Right ventricle myocardium superior (tissue), 1 donor: Measurements from ENCODE around the gene HSPA12A. TPM values are rescaled to one million over a fixed set of nuclear protein-coding genes. Genes with fewer than 3 reads are reported as not detected.
"Not testable (repeated sequence)": the region's sequence is repeated elsewhere in the genome, so short reads cannot be mapped to it uniquely, and the experiment has no call there.

Experiments used
- ATAC-seq: fragments of 200-7000 bp; cut with Tn5 transposase; one replicate; pipeline ENCODE4 v1.9.1; 2020; ENCODE audit warnings: mild to moderate bottlenecking; ENCODE audit not compliant: poor library complexity
- DNase-seq: peaks from one replicate; pipeline ENCODE4 v3.0.0-alpha.2; 2020
- intact Hi-C: fragments of 100-400 bp; cut with DNase I; formaldehyde crosslinking; loops from one replicate; pipeline ENCODE4 v1.11.2; 2022
- total RNA-seq: library from RNA; stranded (reverse); fragmentation: NEBNext Ultra II Directional; extraction: Animal tissue kit (Norgen Biotek cat#: 25700); gene quantifications from one replicate; pipeline ENCODE4 v1.2.1, GENCODE V29; 2021
- donor health status: DM: no; HTN: yes; CAD: no; lungs with severe emphysema.

Gene HSPA12A
- total RNA-seq, 1 donor from 2014 or later = 15.9 TPM

DNA sequence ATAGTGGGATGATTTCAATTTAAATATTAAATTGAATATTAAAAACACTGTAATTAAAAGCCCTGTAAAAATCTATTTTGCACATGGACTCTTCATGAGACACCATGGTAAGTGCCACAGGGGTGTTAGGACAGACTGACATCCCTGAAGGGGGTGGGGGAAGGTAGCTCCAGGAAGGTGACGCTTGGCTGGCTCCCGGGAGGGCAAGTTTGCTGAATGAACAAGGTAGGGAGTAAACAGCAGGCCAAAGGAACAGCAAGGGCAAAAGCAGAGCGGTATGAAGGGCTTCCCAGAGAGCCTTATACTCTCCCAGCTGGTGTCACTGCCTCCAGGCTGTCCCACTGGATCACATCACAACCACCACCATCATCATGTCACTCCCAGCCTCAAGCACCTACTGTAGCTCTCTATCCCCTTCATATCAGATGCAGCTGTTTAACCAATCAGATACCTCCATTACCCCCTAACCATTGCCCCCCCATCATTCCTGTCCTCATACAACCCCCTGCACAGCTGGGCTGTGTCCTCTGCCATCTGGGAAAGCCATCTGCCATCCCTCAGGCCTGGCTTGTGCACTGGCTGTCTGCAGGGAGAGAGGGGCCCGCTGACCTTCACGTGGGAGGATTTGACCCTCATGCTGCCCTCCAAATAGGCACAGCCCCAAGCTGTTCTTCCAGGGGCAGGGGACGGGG is 19.5 kb downstream of the HSPA12A start:
- intact Hi-C loops = no loop called here
- no peak for DNase-seq
- no peak for ATAC-seq

DNA sequence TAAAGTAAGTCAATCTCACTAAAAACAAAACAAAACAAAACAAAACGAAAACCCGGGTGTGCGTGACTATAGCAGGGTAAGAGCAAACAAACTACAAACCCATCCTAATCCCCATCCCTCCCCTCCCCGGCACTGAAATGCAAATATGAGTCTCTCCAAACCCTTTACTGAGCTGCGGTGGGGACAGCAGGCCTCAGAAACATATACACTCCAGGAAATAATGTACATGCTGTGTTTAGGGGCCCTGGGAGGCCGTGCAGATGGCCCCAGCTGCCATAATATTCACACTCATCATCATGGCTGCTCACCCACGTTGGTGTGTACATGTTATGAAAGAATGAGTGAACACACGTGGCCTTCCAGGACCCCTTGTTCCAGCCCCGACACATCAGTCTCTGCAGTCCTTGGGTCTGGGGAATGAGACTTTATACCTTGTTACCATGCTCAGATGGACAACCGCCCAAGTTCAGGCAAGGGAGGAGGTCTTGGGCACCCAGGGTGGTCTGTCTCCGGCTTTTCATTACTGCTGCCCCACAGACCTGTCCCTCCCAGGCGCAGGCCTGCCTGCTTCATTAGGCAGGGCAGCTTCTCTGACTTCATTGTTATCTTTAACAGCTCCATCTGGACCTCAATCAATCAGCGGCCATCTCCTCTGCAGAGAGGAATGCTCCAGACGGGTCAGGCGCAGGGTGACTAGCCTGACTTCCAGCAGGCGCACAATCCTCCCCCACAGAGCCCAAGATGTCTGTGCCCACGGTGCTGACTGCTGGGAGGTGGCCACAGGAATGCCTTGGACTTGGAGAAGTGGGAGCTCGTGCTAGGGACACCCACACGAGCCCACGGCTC is 20.6 kb downstream of the HSPA12A start:
- intact Hi-C loops = no loop called here
- DNase-seq (no peak), ATAC-seq (no peak)

DNA sequence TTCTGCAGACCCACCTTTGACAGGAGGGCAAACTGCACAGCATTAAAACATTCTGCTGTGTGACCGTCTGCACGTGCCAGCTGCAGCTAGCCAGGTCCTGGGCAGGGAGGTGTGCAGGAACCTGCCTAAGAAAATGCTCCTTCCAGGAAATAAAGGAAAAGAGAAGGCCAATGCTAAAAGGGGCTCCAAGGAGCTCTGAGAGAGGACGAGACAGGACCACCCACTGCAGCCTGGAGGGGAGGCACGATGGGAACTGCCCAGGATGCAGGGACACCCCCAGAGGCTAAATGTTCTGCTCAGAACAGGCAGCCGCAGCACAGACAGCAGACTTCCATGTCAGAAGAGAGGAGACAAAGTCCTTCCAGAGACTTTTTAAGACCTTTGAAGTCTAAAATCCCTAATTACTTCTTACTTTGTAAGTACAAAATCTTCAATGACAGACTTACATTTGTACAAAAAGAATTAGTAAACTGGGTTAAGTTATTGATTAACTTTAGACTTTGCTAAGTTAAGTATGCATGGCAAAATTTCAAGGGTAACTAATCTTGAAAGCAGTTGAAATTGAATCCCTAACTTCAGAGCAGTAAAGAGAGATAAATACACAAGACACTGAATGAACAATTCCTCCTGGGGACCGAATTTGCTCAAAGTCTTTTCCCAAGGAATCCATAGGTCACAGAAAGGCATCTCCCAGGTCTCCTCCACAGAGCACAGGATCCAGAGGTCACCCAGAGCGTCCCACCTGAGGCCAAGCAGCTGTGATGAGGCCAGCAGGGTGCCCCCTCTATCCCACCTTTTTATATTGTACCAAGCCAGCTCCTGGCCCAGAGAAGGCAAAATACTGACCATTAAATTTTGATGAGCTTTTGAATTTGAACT is 21.5 kb downstream of the HSPA12A start:
- ATAC-seq (no peak), DNase-seq (no peak)
- intact Hi-C loops = no loop called here

DNA sequence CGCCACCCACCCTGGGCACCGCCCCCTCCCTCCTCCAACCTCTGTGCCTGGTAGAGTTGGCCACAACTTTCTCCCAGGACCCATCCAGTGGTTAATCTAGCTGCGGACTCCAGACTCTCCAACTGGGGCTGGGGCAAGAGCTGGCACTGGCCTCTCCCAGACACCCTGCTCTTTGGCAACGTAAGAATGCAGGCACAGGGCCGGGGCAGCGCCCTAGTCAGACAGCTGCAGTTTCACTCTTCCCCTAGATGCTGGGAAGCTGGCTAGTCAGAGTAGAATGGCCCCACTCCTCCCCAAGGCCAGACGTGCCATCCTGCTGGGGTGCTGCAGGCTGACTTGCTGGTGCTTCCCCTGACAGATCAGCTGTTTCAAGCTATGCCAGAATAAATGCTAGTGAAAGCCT is 22.1 kb downstream of the HSPA12A start:
- DNase-seq (no peak), ATAC-seq (no peak)
- intact Hi-C loops = no loop called here

DNA sequence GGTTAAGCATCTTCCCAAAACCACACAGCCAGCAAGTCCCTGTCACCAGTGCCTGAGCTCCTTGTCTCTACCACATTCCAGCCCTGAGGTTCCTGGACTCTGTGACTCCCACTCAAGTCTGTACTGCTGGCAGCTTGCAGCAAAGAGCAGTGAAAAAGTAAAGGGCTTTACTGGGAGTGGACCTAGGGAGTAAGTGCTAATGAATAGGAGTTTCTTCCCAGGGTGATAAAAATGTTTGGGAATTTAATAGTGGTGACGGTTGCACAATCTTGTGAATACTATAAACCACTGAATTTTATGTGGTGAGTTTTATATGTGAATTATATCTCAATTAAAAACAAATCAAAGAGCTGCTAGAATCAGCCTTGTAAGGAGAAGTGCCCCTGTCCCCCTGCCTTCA is 22.6 kb downstream of the HSPA12A start:
- intact Hi-C loops = no loop called here
- DNase-seq = no peak
- no peak for ATAC-seq

DNA sequence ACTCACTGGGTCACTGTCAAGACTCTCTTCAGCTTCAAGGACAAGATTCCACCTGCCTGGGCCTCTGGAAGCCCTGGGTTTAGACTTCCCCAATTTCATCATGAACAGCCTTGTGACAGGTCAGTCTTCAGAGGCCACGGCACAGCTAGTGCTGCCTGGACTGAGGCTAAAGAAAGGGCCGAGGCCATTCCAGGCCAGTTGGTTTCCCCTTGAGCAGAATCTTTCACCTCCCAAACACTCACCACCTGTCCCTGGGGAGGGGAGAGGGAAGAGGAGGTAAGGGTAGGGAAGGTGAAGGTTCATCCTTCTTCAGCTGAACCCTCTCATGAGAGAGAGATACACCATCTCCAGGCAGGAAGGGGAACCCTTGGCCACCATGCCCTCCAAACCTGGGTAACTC is 24.3 kb downstream of the HSPA12A start:
- intact Hi-C loops = no loop called here
- ATAC-seq (no peak), DNase-seq (no peak)

DNA sequence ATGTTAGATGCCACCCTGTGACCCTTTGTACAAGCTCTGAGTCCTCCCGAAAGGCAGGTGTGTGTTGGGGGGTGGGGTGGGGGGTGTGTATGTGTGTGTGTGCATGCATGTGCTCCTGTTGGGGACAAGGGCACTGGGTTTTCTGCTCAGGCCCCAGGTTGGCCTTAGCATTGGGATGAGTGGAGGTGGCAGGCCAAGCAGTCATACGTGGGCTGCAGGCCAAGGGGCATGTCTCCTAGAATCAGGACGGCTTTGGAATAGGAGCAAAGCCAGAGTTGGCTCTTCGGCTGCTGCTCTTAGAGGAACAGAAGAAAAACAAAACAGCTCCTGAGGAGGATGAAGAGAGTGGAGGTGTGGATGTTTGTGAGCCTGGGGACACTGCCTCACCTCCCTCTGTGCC is 26.0 kb downstream of the HSPA12A start:
- intact Hi-C loops = no loop called here
- ATAC-seq = peak; percentile 76

DNA sequence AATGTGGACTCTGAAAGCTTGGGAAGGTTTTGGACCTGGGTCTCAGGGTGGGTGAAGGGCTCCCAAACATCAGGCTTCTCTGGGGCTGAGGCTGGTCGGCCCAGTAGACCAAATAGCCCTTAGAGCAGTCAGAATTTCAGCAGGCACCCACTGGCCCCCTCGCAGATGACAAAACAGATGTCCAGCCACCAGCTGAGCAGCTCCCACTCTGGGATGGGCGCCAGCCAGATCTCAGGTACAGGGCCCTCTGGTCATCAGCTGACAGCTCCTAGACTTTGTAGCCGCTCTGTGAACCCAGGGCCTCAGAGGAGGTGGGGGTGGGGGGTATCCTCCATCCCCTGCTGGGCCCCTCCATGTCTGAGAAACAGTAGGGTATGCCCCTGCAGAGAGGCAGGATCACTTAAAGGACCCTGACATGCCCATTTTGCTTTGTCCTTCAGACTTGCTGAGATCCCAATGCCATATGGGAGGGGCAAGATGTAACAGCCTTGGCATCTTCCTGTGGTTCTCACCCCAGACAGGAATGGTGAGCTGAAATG is 26.5 kb downstream of the HSPA12A start:
- ATAC-seq (no peak), DNase-seq (no peak)
- intact Hi-C loops = no loop called here

More for the DNA sequence above, 26.0 kb downstream of the HSPA12A start:
- peak; percentile 73 for DNase-seq

DNA sequence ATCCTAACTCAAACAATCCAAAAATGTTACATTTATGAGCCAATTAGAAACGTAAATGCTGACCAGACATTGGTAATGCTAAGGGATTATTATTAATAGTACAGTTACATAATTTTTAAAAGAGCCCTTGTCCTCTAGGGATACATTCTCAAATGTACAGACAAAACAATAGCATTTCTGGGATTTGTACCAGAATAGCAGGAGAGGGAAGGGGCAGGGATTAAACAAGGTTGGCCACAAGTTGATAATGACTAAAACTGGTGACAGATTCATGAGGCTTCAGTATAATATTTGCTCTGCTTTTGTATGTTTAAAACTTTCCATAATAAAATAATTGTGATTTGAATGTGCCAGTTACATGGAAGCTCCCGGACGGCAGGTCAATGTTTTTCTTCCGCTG is 27.0 kb downstream of the HSPA12A start:
- DNase-seq = no peak
- intact Hi-C loops = no loop called here
- ATAC-seq = no peak

DNA sequence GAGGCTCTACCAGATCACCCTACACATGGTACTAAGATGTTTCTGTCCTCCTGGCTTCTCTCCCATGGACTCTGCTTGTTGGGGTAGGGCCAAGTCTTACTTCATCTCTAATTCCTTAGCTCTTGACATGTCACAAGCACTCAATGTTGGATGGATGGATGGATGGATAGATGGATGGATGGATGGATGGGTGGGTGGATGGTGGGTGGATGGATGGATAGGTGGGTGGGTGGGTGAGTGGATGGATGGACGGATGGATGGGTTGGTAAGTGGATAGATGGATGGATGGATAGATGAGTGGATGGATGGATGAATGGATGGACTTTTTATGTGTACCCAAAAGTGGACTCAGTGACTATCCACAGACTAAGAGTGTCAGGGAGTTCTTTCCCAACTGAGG is 28.5 kb downstream of the HSPA12A start:
- DNase-seq (no peak), ATAC-seq (no peak)
- intact Hi-C loops = no loop called here

DNA sequence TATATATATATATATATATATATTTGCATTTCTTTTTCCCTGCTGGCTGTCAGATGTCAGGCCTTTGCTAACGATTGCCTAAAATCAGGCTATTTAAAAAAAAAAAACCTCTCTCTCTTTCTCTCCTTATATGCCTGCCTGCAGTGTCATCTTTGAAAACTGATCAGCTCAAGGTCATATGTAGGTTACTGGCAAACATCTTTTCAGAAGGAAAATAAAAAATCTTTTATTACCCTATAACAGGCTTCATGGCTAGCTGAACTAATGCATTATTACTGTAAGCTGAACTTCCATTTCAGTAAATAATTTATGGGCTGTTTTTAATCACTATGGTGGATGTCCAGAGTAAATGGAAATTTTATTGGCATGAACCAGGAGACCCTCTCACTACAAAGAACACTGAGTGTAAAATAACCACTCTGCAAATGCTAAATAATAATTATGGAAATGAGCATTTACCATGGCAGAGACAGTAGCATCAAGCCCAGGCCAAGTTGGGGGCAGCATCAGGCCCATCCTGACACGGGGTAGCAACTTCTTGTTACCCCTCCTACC is 29.3 kb downstream of the HSPA12A start:
- intact Hi-C loops = no loop called here
- no peak for ATAC-seq
- no peak for DNase-seq

DNA sequence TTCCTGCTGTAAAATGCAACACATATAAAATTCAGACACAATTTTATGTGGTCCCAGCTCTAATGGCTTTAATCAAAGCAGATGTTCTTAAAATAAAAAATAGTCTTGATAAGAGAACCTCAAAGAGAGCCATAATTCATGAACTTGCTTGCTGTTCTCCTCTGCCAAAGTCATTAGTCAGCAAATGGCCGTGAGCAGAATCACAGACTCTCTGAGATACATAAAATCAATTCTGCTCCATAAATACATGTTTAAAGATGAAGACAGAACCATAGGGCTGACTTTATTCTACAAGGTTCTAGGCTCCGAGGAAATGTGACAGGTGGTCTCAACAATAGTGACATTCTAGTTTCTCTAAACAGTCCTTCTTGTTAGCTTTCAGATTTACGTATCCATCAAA is 29.8 kb downstream of the HSPA12A start:
- no peak for DNase-seq
- intact Hi-C loops = no loop called here
- no peak for ATAC-seq

DNA sequence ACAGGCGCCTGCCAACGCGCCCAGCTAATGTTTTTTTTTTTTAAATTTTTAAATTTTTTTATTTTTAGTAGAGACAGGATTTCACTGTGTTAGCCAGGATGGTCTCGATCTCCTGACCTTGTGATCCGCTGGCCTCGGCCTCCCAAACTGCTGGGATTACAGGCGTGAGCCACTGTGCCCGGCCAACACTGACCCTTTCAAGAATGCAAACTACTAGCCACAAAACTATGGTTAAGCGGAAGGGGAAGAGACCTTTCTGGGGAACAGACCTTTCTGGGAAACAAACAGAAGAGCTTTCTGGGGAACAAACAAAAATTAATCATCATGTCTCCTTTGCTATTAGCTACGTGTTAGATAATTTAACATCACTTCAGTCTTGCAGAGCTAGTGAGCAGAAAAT is 30.6 kb downstream of the HSPA12A start:
- DNase-seq, ATAC-seq, intact Hi-C loops: not testable (repeated sequence)

DNA sequence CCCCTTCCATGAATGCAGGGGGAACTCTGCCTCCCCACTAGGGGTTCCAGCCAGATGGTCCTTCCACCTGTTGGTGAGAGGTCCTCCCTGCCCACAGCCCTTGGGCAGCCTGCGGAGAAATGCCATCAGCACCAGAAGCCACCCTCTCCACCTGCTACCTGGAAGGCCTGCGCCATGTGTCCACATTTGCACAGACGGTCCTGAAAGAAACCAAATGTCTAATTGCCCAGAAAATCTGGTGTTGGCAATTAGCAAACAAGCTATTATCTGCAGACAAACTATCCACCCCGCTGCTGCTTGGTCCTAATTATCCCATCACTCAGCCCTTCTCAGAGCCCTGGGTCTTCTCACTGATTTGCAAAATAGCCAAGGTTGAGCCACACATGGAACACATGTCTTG is 32.3 kb downstream of the HSPA12A start:
- intact Hi-C loops = no loop called here
- DNase-seq (no peak), ATAC-seq (no peak)

DNA sequence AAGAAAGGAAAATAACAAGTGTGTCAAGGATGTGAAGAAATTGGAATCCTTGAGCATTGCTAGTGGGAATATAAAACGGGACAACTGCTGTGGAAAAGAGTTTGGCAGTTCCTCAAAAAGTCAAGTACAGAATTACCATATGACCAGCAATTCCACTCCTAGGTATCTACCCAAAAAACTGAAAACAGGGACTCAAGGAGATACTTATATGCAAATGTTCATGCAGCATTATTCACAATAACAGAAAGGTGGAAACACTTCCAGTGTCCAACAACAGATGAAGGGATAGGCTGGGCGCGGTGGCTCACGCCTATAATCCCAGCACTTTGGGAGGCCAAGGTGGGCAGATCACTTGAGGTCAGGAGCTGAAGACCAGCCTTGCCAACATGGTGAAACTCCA is 33.5 kb downstream of the HSPA12A start:
- intact Hi-C loops = no loop called here
- DNase-seq (no peak), ATAC-seq (no peak)

DNA sequence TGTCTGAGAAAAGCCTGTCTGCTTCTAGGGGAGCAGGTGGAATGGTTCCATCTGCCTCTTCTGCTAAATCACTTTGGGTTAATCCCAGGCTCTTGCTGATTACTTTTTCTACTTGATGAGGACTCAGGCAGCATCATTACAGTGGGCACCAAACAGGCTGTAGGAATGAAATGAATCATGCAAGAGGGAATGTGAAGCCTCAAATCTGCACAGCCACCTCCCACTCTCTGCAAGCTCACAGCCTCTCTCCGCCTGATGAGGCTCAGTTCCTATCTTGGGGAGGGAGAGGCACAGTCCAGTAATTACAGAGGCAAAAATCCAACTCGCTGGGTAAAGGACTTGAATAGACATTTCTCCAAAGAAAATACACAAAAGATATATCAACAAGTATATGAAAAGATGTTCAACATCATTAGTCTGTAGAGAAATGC is 34.0 kb downstream of the HSPA12A start:
- DNase-seq = no peak
- intact Hi-C loops = no loop called here
- ATAC-seq = no peak

DNA sequence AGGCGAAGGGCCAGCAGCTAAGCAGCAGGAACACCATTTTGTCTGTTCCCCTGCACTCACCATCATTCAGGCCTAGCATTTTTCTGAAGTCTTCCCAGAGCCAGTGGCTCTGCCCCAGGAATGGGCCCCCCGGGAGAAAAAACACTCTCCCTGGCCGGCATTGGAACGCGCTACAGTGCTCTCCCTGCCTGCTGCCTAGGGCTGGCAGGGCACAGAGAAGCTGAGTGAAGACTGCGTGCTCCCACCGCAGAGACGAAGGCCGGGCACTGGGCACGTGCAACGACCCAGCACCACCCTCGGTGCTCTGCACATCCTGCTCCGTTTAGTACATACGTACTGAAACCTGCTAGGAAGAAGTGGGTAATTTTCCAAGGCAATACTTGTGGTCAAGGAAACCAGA is 34.4 kb downstream of the HSPA12A start:
- DNase-seq (no peak), ATAC-seq (peak; percentile 40)
- intact Hi-C loops = no loop called here

DNA sequence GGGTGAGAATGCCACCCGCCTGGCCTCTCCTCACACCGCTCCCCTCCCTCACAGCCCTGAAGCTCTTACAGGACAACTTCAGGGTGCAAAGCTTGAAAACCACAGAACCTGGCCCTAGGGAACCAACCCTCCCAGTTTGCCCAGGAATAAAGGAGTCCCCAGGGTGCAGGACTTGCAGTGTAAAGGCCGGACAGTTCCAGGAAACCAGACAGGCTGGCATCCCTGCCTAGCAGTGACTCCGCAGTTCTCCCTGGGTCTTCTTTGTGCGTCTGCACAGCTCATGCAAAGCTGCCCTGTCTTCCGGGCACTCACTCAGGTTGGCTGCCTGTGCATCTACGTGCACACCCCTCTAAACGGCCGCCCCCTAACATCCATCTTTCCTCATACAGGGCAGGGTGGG is 36.1 kb downstream of the HSPA12A start:
- DNase-seq (no peak), ATAC-seq (no peak)
- intact Hi-C loops = no loop called here

DNA sequence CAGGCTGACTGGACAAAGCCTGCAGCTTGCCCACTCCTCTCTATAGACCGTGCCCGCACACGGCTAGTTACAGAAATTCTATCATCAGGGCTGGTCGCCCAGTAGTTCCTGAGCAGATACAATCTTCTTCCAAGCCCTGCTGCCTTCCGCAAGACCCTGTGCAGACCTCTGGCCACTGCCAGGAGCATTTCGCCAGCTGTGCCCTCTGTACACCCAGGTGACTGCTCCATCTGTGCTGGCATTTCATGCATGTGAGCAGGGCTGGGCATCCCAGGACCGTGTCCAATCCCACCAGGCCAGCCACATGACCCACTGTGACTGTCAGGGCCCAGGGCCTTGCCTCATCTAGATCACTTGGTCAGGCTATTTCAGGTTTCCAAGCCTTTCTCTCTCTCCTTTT is 36.9 kb downstream of the HSPA12A start:
- intact Hi-C loops = no loop called here
- no peak for DNase-seq
- ATAC-seq = peak; percentile 48
